Jurkat, Clone E6-1 (cell line): ENCODE results near the gene ADGRL1.
"Not testable (repeated sequence)": the region's sequence is repeated elsewhere in the genome, so short reads cannot be mapped to it uniquely, and the experiment has no call there.

Experiments used
- DNase-seq: peaks from one replicate; pipeline ENCODE4 v3.0.0-alpha.2; 2011; ENCODE audit warnings: low read depth, low spot score
- H3K4me3 ChIP-seq: 2 replicates; pipeline ENCODE4 v1.5.1; 2011; ENCODE audit warnings: mild to moderate bottlenecking, low read length, control low read depth, moderate library complexity

The ADGRL1 gene

GRCh38 chr19:14222886-14223285 is 16.9 kb upstream of the ADGRL1 start:
- no peak overlapping the region for H3K4me3 ChIP-seq
- DNase-seq = no peak

GRCh38 chr19:14221345-14221744 is 15.4 kb upstream of the ADGRL1 start:
- peak; percentile 62 for DNase-seq
- H3K4me3 ChIP-seq = peak overlapping the region; percentile 35

DNA sequence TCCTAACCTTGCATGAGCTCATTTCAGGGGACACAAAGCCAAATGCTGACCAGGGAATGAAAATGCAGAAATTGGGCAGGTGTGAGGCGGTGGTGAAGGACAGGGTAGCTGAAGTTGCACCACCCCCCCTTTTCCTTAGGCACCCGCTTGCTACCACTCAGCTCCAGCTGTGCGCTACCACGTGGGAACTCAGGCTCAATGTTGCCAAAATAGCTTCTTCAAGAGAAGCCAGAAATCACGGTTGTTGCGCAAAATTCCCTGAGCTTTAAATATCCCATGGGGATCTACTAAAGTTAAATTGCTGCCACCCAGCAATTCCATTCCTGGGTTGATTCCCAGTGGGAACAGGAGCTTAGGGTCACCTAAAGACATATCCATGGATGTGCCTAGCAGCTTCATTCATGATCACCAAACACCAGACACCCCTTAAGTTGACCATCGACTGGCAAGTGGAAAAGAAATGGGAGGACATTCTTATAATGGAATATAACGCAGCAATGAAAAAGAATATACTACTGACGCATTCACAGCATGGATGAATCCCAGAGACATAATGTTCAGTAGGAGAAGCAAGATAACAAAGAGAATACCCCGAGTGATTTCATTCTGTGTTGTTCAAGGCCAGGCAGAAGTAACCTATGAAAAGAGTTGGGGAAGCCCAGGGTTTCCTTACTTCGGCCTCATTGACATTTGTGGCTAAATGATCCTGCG is 12.8 kb upstream of the ADGRL1 start:
- H3K4me3 ChIP-seq = no peak overlapping the region
- no peak for DNase-seq

DNA sequence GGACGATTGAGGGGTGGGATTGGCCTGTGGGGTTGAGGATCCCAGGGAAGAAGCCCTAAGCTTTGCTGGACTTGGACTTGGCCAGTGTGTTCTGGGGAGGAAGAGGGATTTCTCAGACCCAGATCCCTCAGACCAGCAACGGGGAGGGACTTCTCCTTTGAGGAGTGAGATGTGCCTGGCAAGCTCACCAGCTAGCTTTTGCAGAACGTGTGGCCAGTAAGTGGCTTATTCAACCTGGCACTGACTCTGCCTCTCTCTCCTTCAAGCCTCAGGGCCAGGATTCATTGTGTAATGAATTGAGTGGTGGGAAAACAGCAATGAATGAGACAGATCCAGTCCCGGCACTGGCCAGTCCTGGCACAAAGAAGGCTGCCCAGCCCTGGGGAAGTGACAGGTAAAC is 11.9 kb upstream of the ADGRL1 start:
- not testable (repeated sequence) for H3K4me3 ChIP-seq, DNase-seq

DNA sequence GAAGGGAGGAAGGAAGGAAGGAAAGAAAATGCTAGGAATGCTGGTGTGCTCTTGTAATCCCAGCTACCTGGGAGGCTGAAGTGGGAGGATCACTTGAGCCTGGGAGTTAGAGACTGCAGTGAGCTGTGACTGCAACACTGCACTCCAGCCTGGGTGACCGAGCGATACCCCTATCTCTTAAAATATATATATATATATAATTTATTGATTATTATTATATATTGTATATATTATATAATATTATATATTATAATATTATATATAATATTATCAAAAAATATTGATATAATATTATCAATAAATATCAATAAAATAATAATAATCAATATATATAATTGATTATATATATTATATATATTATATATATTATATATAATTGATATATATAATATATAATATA is 8.6 kb upstream of the ADGRL1 start:
- no peak for DNase-seq
- H3K4me3 ChIP-seq = no peak overlapping the region

DNA sequence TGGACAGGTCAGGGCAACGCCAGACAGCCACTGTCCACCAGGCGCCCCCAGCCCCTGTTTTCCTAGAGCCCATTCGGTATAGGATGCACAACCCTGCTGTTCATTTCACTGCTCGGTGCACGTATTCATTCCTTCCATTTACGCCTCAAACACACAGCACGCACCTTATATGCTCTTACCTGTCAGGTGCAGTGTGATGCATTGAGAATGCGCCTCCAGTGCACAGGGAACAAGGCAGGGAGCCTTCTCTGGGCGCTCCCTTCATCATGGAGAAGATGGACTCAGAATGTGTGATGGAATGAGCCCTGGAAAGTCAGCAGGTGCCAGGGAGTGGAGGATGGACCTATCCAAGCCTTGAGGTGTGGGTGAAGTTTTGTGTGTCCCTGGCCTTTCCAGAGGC is 4.2 kb upstream of the ADGRL1 start:
- not testable (repeated sequence) for H3K4me3 ChIP-seq, DNase-seq

DNA sequence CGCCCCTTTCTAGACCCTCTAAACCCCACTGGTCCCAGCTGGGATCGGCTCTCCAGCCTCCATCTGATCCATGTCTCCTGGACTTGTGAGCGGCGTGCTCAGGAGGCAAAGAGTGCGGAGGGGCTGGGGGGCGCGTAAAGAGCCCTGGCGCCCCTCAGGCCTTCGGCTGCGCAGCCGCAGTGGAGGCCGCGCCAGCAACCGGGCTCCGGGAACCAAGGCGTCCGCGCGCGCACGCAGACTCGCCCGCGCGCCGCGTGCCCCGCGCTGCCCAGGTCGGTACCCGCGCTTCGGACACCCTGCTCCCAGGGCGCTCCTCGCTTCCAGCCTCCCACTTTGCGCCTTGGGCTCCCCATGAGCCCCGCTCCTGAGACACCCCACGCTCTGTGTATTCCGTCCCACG is 3.4 kb upstream of the ADGRL1 start:
- not testable (repeated sequence) for DNase-seq

DNA sequence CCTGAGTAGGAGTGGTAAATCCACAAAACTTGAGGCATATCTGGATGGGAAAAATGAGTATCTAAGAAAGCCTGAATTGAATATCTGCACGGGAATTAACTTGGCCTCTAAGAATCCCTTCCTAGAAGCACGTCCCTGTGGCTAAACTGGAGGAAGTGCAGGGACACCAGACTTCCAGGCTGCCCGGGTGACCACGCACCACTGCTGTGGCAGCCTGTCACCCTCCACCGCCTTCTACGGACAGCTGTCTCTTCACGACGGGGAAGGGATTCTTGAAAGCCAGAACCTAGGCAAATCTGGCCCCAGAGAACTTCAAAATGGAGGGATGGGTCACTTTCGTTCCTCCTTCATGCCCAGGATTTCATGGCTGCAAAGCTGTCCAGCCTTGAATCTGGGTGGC is 2.5 kb upstream of the ADGRL1 start:
- not testable (repeated sequence) for H3K4me3 ChIP-seq, DNase-seq

More for the DNA sequence above, 3.4 kb upstream of the ADGRL1 start:
- H3K4me3 ChIP-seq = not testable (repeated sequence)

- peak overlapping the region; percentile 63 for H3K4me3 ChIP-seq
- not testable (repeated sequence) for DNase-seq
Observed at GRCh38 chr19:14207796-14208195, 1.8 kb upstream of the ADGRL1 start.

DNA sequence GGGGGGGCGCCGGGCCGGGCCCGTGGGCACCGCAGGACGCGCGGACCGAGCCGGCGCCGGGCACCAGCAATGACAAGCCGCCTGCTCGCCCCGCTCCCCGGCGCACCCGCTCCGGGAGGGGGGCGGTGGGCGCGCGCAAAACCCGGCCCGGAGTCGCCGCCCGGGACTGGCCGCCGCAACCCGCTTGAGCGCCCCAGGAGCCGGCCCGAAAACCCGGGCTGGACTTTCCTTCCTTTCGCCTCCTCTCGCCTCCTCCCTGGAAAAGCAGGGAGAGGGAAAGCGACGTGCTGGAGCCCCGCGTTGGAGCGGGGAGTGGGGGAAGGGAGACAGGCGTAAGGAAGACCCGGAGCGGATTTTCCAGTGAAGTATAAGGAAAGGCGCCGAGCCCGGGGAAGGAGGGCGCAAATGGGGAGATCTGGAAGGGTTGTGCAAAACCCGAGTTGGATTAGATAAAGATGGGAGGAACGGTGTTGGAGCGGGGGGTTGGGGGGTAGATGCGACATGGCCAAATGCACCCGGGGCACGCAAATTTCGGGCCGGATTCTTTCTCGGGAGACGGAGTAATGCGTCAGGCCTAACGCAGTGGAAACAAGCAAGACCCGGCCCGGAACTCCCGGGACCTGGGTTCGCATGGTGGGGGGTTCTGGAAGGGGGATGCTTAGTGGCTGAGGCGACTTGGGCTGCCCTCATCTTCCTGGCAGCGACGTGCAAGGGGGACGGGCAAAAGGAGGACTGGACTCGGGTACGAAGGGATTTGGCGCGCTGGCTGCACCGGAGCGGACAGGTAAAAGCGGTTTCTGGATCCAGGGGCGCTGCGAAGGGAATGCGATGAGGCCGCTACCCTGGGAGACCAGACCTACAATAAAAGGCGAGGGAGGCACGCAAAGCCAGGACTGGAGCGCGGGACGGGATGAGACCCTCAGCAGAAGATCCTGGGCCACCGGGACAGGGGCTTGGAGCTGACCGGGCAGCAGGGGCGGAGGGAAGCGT is 1.1 kb upstream of the ADGRL1 start:
- DNase-seq = peak; percentile 95
- peak overlapping the region; percentile 63 for H3K4me3 ChIP-seq

GRCh38 chr19:14206308-14206707 is 339 bp upstream of the ADGRL1 start:
- peak overlapping the region; percentile 52 for H3K4me3 ChIP-seq
- not testable (repeated sequence) for DNase-seq

DNA sequence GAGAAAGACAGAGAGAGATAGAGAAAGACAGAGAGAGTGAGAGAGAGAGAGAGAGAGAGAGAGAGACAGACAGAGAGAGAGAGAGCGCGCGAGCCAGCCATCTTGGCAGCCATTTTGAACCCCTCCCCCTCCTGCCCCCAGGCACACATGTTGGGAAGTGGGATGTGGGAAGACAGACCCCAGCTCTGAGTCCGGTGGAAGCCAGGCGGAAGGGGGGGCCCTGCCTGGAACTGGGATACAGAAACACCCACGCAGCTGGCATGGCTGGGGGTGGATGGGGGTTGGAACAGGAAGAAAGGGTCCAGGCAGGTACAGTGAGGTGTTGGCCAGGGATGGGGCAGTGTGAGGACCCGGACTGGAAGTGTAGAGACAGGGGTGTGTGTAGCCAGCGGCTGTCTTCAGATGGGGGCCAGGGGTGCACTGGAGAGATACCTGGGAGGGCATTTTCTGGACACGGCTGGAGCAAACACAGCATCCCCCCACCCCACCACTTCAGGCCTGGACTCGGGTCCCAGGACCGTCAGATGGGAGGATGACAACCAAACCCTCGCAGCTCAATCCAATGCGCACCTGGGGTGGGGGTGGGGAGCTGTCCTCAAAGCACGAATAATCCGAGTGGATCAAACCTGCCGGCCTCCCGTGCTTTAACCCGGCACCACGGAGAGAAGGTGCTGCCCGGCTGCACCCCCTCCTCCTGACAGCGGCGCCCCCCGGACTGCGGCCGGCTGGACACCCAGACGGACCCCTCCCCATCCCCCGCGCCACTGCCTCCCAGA is 1.1 kb downstream of the ADGRL1 start:
- not testable (repeated sequence) for DNase-seq
- peak overlapping the region; percentile 52 for H3K4me3 ChIP-seq

DNA sequence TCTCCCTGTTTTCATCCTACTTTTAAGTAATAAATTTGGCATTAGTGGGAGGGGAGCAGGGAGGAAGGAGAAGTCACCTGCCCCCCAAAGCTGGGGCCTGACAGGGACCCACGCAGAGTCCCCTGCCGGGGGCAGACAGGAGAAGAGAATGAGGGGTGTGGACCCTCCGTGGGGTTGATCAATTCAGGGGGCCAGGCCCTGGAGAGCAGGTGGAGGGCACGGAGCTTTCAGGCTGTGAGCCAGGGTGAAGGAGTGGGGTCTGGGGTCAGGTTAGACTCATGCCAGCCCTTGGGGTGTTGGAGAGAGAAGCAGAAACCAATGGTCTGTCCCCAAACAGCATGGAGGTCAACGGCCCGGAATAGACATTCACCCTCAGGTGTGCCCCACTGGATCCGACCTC is 1.8 kb downstream of the ADGRL1 start:
- not testable (repeated sequence) for H3K4me3 ChIP-seq, DNase-seq

GRCh38 chr19:14203788-14204187 is 2.2 kb downstream of the ADGRL1 start:
- H3K4me3 ChIP-seq, DNase-seq: not testable (repeated sequence)

- DNase-seq = no peak
- no peak overlapping the region for H3K4me3 ChIP-seq
Observed at GRCh38 chr19:14203177-14203576, 2.8 kb downstream of the ADGRL1 start.

GRCh38 chr19:14201481-14201880 is 4.5 kb downstream of the ADGRL1 start:
- not testable (repeated sequence) for DNase-seq, H3K4me3 ChIP-seq

DNA sequence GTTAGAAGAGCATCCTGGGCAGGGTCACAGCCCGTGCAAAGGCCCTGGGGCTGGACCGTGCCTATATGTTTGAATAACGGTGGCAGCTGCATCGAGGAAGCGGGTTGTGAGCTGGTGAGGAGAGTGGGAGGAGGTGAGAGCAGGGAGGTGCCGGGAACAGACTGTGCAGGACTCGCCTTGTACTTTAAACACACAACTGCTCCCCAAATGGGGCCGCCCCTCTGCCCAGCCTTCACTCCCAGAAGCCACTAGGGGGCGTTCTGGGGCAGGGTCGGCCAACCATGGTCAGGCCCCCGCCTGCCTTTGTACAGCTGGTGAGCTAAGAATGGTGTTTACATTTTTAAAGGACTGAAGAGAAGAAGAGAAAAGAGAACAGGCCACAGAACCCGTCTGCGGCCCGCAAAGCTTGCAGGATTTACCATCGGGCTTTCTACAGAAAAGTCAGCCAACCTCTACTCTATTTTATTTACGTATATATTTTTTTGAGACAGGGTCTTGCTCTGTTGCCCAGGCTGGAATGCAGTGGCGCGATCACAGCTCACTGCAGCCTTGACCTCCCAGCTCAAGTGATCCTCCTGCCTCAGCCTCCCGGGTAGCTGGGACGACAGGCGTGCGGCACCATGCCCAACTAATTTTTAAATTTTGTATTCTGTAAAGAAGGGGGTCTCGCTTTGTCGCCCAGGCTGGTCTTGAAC is 5.7 kb downstream of the ADGRL1 start:
- DNase-seq = not testable (repeated sequence)

GRCh38 chr19:14198384-14199376 is 7.3 kb downstream of the ADGRL1 start:
- H3K4me3 ChIP-seq = no peak overlapping the region
- no peak for DNase-seq

More for the DNA sequence above, 5.7 kb downstream of the ADGRL1 start:
- H3K4me3 ChIP-seq = not testable (repeated sequence)
